Stomach (tissue), 9 donors: ENCODE measurements around the gene CRACR2B. TPM values are rescaled to one million over a fixed set of nuclear protein-coding genes. Genes with fewer than 3 reads are reported as not detected.

Source experiments
- DNase-seq, 2 donors: peaks; one replicate each; pipeline versions ENCODE4 v3.0.0 to v3.0.0-alpha.2; 2013 to 2019
- H3K27ac ChIP-seq, 5 donors: fragments of 200-600 bp in 4 of 5; sonication (generic) in 4 of 5; one replicate each; pipeline ENCODE4 v1.5.1; 2013 to 2019; ENCODE audit warnings: mild to moderate bottlenecking in 1 of 5, moderate library complexity in 1 of 5
- H3K27me3 ChIP-seq, 3 donors: fragments of 200-600 bp; sonication (generic); one replicate each; pipeline ENCODE4 v1.5.1; 2017 to 2019; ENCODE audit warnings: mixed run types in 1 of 3
- H3K36me3 ChIP-seq, 4 donors: fragments of 200-600 bp; sonication (generic); 1 replicate in 3 of 4; 2 replicates in 1 of 4; pipeline ENCODE4 v1.5.1; 2016 to 2019
- H3K4me1 ChIP-seq, 4 donors: fragments of 200-600 bp; sonication (generic); one replicate each; pipeline ENCODE4 v1.5.1; 2016 to 2019
- H3K4me3 ChIP-seq, 4 donors: fragments of 200-600 bp; sonication (generic) in 3 of 4; one replicate each; pipeline ENCODE4 v1.5.1; 2016 to 2019; ENCODE audit warnings: mild to moderate bottlenecking in 1 of 4
- H3K9me3 ChIP-seq, 4 donors: fragments of 200-600 bp; sonication (generic); one replicate each; pipeline ENCODE4 v1.5.1; 2016 to 2019
- EP300 ChIP-seq: sonication (generic); formaldehyde crosslinking; IDR thresholded peaks from one replicate; pipeline ENCODE4 v1.6.1; 2017; ENCODE audit warnings: antibody characterized with exemption
- POLR2A ChIP-seq, 4 donors: fragments of 450-650 bp; IDR thresholded peaks; one replicate each; pipeline ENCODE4 v1.6.1; 2016; ENCODE audit warnings: antibody characterized with exemption in 4 of 4, control low read depth in 2 of 4, mild to moderate bottlenecking in 1 of 4, moderate library complexity in 1 of 4
- POLR2AphosphoS5 ChIP-seq, 3 donors: sonication (generic); formaldehyde crosslinking; IDR thresholded peaks; one replicate each; pipeline ENCODE4 v1.6.1; 2016; ENCODE audit warnings: antibody characterized with exemption in 3 of 3
- WGBS, 5 donors: extraction: QIAGEN DNeasy Blood & Tissue Kit in 3 of 5; methylation state at CpG; one replicate each; pipeline versions ENCODE4 v1.1.5 to v1.1.7; 2013 to 2018; 5-methylcytosine and 5-hydroxymethylcytosine counted together
- intact Hi-C: fragments of 100-400 bp; cut with DNase I; formaldehyde crosslinking; loops from one replicate; pipeline ENCODE4 v1.15.1; 2023; ENCODE audit warnings: low total_unique reads
- polyA plus RNA-seq, 3 donors: library from polyadenylated mRNA; stranded (reverse); fragments of 200-250 nt; gene quantifications; one replicate each; pipeline ENCODE4 v1.2.3, GENCODE V29; 2013
- total RNA-seq, 5 donors: library from RNA; depleted of rRNA; stranded (reverse); fragments of >200 nt; gene quantifications; one replicate each; pipeline versions ENCODE4 v1.1.0 to v1.2.3, GENCODE V29; 2014 to 2016
- TF ChIP-seq, protein P1 (sequence below), 7 experiments: fragments of 450-650 bp in 4 of 7; fragments of 200-600 bp in 3 of 7; sonication (generic) in 3 of 7; IDR thresholded peaks; one replicate each; pipeline ENCODE4 v1.5.1; 2016 to 2019; ENCODE audit warnings: antibody characterized with exemption in 7 of 7, control low read depth in 2 of 7, mild to moderate bottlenecking in 1 of 7
- donor health status: healthy with polysubstance abuse.
- donor health status: Bipolar disorder and iron deficiency.
- donor health status: healthy.

CRACR2B gene
- total and polyA plus RNA-seq, 8 donors, result 12.7 to 556 (median 126) TPM

GRCh38 chr11:782264-783174 lies 45.2 kb upstream of the CRACR2B start:
- TF ChIP-seq EP300 (no peak), POLR2A (IDR thresholded peaks at IDR 0.05) (no peak), POLR2AphosphoS5 (IDR thresholded peaks at IDR 0.05) (no peak)
- TF ChIP-seq, protein P1, sequence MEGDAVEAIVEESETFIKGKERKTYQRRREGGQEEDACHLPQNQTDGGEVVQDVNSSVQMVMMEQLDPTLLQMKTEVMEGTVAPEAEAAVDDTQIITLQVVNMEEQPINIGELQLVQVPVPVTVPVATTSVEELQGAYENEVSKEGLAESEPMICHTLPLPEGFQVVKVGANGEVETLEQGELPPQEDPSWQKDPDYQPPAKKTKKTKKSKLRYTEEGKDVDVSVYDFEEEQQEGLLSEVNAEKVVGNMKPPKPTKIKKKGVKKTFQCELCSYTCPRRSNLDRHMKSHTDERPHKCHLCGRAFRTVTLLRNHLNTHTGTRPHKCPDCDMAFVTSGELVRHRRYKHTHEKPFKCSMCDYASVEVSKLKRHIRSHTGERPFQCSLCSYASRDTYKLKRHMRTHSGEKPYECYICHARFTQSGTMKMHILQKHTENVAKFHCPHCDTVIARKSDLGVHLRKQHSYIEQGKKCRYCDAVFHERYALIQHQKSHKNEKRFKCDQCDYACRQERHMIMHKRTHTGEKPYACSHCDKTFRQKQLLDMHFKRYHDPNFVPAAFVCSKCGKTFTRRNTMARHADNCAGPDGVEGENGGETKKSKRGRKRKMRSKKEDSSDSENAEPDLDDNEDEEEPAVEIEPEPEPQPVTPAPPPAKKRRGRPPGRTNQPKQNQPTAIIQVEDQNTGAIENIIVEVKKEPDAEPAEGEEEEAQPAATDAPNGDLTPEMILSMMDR (IDR thresholded peaks at IDR 0.05), result no peak
- intact Hi-C loops, result no loop called here
- Histone ChIP-seq H3K4me1 (peaks cover 24 to 46% (median 40%) of the 10 kb centered on the region in 4 donors), H3K27me3 (peaks cover 0 to 5% (median 0%) of the 10 kb centered on the region in 3 donors), H3K36me3 (peaks cover 0 to 16% (median 0%) of the 10 kb centered on the region in 4 donors), H3K27ac (peak overlapping the region in 3 of 5 donors; percentile 13 to 59 (median 27)), H3K9me3 (no peaks in the 10 kb centered on the region), H3K4me3 (no peak overlapping the region)
- peak in 1 of 2 donors; percentile 7 for DNase-seq
- 64 to 75% (median 70%) methylated on average over 21 to 36 of the region's 36 CpGs for WGBS, 5 donors

DNA sequence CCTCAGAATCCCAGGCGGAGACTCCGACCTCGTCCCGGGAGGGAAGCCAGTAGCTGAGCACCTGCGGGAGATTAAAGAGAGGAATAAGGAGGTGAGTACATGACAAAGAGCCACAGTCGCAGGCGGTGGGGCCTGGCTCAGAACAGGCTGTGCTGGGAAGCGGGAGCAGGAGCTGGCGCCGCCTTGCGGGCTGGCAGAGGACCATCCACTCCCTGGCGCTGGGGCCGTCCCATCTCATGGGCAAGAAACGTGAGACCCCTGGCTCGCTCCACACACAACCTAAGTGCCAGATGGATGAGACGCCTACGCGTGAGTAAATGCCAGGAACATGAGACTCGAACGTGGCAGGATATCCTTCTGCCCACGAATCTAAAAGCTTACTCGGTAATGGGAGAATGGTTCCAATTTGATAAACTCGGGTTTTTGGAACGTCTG lies 44.1 kb upstream of the CRACR2B start:
- H3K9me3 ChIP-seq, result no peaks in the 10 kb centered on the region
- H3K36me3 ChIP-seq, result peaks cover 0 to 16% (median 0%) of the 10 kb centered on the region in 4 donors
- peaks cover 15 to 37% (median 29%) of the 10 kb centered on the region in 4 donors for H3K4me1 ChIP-seq
- no peak overlapping the region for H3K4me3 ChIP-seq
- peak in 2 of 3 donors; percentile 33 to 73 for TF ChIP-seq POLR2AphosphoS5 (IDR thresholded peaks at IDR 0.05)
- TF ChIP-seq, protein P1 (IDR thresholded peaks at IDR 0.05), result peak in 5 of 7 experiments; percentile 51 to 75 (median 66)
- no peak for TF ChIP-seq POLR2A (IDR thresholded peaks at IDR 0.05)
- no peak for TF ChIP-seq EP300
- H3K27ac ChIP-seq, result peak overlapping the region in 3 of 5 donors; percentile 13 to 59 (median 27)
- DNase-seq, result peak; percentile 89 to 92
- peaks cover 0 to 16% (median 7%) of the 10 kb centered on the region in 3 donors for H3K27me3 ChIP-seq
- 14 to 30% (median 18%) methylated on average over 22 to 24 of the region's 24 CpGs for WGBS, 5 donors
- intact Hi-C loops, result no loop called here

DNA sequence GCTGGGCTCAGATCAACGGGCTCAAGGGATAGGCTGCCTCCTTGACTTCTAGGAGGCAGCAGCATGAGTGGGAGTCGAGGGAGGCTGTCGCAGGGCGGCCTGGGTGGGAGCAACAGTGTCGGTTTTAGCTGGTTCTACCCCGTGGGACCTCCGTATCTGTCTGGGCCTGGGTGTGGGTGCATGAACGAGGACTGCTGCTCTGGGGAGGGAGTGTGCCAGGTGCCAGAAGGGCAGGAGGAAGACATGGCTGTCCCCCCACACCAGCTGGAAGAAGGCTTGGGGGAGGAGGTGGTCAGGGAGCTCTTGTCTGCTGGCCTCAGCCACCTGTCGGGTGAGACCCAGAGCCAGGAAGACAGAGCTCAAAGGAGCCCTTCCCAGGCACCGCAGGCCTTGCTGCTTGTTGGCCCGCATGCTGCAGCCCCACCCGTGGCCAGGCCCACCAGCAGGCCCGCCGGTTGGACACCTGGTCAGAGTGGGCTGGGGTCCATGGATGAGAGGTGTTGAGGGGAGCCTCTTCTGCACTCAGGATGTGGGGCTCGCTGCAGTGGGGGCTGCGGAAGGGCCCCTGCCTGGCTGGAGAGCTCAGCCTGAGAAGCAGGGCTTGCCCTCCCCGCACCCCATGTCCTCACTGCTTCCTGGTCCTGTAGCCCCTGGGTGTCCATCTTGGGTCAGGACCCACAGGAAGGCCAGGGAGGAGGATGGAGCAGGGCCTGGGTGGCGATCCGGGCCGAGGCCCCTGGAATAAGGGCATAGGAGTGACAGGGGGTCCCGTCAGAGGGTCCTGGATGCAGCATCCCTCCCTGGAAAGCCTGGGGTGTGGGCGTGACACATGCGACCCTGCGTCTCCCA lies 41.3 kb upstream of the CRACR2B start:
- Histone ChIP-seq H3K9me3 (no peaks in the 10 kb centered on the region), H3K27ac (no peak overlapping the region), H3K4me1 (peaks cover 18 to 34% (median 23%) of the 10 kb centered on the region in 4 donors), H3K36me3 (peaks cover 0 to 10% (median 5%) of the 10 kb centered on the region in 4 donors), H3K27me3 (peaks cover 5 to 44% (median 23%) of the 10 kb centered on the region in 3 donors), H3K4me3 (no peak overlapping the region)
- 81 to 86% (median 84%) methylated on average over 20 to 24 of the region's 24 CpGs for WGBS, 5 donors
- TF ChIP-seq, protein P1 (IDR thresholded peaks at IDR 0.05), result no peak
- TF ChIP-seq EP300 (no peak), POLR2A (IDR thresholded peaks at IDR 0.05) (no peak), POLR2AphosphoS5 (IDR thresholded peaks at IDR 0.05) (no peak)
- no peak for DNase-seq
- intact Hi-C loops, result no loop called here
